Coronary artery (tissue), 2 donors: ENCODE measurements around the gene PRKAA1.
"Not testable (repeated sequence)": the region's sequence is repeated elsewhere in the genome, so short reads cannot be mapped to it uniquely, and the experiment has no call there.

Source experiments
- DNase-seq: peaks from one replicate; pipeline ENCODE4 v3.0.0-alpha.2; 2017; ENCODE audit warnings: low spot score
- H3K27ac ChIP-seq, 2 donors: fragments of 200-600 bp; sonication (generic); one replicate each; pipeline ENCODE4 v1.5.1; 2016 to 2019
- H3K4me3 ChIP-seq: fragments of 200-600 bp; sonication (generic); 2 replicates; pipeline ENCODE4 v1.5.1; 2016; ENCODE audit warnings: mild to moderate bottlenecking, moderate library complexity
- TF ChIP-seq, protein P1 (sequence below): fragments of 200-600 bp; sonication (generic); IDR thresholded peaks from one replicate; pipeline ENCODE4 v1.5.1; 2019; ENCODE audit warnings: antibody characterized with exemption

Gene PRKAA1

DNA sequence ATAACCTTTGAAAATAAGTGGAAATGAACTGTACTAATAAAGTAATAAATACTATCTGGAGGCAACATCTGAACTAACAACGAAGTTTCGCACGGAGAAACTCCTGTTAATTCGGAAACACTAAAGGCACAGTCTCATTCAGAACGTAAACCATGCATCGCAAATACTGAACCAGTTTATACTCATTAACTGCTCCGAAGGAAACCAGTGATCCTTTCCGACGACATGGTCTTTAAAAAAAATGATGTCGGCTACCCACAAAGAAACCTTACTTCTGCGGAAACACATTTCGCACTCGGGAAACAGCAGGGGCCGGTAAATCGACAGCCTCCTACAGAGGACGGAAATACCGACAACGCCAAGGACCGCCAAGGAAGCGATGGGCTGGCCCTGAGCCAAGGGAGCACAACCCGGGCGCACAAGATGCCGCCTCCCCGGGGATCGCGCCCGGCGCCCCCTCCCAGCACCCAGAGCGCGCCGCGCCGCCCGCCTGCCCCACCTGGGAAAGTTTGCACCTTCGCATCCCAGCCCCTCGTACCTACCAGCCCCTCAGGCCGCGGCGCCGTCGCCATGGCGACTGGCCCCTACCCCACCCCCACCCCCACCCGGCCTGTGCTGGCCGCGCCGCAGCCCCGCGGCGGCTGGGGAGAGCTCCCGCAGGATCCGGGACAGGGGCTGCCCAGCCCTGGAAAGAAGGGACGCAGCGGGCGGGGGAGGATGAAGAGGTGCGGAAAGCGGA is 732 bp downstream of the PRKAA1 start:
- peak; percentile 79 for DNase-seq

DNA sequence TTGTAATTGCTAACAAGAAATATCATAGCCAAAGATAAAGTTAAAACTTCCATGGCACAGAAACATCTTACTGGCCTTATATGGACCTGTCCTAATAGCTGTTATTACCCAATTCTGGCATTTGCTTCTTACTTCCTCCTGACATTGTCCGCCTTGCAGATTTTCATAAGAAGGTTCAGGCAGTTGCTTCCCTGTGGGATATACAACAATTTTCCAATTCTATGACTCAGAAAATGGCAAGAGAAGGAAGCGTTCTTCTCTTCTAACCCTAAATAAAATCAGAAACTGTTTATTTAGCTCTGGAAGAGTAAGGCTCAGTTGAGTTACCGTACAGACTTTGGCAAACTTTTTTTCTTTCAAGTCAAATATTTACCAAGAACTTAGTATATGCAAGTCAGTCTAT is 1.7 kb downstream of the PRKAA1 start:
- no peak for DNase-seq
- H3K27ac ChIP-seq = peak overlapping the region; percentile 8 to 26
- peak overlapping the region; percentile 99 for H3K4me3 ChIP-seq
- TF ChIP-seq, protein P1, sequence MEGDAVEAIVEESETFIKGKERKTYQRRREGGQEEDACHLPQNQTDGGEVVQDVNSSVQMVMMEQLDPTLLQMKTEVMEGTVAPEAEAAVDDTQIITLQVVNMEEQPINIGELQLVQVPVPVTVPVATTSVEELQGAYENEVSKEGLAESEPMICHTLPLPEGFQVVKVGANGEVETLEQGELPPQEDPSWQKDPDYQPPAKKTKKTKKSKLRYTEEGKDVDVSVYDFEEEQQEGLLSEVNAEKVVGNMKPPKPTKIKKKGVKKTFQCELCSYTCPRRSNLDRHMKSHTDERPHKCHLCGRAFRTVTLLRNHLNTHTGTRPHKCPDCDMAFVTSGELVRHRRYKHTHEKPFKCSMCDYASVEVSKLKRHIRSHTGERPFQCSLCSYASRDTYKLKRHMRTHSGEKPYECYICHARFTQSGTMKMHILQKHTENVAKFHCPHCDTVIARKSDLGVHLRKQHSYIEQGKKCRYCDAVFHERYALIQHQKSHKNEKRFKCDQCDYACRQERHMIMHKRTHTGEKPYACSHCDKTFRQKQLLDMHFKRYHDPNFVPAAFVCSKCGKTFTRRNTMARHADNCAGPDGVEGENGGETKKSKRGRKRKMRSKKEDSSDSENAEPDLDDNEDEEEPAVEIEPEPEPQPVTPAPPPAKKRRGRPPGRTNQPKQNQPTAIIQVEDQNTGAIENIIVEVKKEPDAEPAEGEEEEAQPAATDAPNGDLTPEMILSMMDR = no peak

More for the DNA sequence above, 732 bp downstream of the PRKAA1 start:
- Histone ChIP-seq H3K27ac (peak overlapping the region; percentile 93 to 98), H3K4me3 (peak overlapping the region; percentile 99)
- TF ChIP-seq, protein P1 = no peak

DNA sequence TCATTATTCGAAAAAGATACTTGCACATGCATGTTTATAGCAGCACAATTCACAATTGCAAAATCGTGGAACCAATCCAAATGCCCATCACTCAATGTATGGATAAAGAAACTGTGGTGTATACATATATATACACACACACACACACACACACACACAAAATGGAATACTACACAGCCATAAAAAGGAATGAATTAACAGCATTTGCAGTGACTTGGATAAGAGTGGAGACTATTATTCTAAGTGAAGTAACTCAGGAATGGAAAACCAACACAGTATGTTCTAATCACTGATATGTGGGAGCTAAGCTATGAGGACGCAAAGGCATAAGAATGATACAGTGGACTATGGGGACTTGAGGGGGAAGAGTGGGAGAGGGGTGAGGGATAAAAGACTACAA is 3.3 kb downstream of the PRKAA1 start:
- DNase-seq, H3K27ac ChIP-seq, H3K4me3 ChIP-seq: not testable (repeated sequence)

DNA sequence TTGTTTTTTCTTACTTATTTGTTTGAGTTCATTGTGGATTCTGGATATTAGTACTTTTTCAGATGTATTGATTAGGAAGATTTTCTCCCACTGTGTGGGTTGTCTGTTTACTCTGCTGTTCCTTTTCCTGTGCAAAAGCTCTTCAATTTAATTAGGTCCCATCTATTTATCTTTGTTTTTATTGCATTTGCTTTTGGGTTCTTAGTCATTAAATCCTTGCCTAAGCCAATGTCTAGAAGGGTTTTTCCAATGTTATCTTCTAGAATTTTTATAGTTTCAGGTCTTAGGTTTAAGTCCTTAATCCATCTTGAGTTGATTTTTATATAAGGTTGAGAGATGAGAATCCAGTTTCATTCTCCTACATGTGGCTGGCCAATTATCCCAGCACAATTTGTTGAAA is 3.8 kb downstream of the PRKAA1 start:
- not testable (repeated sequence) for DNase-seq

DNA sequence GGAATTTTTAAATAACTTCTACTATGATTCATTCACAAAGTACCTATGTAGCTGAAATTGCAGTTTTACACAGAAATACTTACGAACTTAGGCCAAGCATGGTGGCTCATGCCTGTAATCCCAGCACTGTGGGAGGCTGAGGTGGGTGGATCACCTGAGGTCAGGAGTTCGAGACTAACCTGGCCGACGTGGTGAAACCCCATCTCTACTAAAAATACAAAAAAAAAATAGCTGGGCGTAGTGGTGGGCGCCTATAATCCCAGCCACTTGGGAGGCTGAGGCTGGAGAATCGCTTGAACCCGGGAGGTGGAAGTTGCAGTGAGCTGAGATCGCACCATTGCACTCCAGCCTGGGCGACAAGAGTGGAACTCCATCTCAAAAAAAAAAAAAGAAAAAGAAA is 5.5 kb downstream of the PRKAA1 start:
- H3K4me3 ChIP-seq, H3K27ac ChIP-seq, DNase-seq: not testable (repeated sequence)

More for the DNA sequence above, 3.8 kb downstream of the PRKAA1 start:
- not testable (repeated sequence) for H3K27ac ChIP-seq, H3K4me3 ChIP-seq

DNA sequence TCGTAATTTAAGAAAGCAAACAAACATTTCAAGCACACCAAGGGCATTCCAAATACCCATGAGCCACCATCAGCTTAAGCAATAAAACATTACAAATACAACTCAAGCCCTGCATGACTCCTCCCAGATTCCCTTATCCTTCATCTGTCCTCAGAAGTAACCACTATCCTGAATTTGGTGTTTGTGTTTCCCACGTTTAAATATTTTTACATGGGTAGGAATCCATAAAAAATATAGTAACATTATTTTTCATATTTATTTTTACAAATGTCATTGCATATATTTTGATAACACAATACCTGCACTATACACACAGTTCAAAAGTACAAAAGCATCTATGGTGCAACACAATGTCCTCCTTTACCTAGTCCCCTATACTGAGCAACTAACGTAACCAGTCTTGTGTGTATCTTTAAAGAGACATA is 6.4 kb downstream of the PRKAA1 start:
- TF ChIP-seq, protein P1 = no peak
- no peak overlapping the region for H3K4me3 ChIP-seq
- H3K27ac ChIP-seq = no peak overlapping the region
- DNase-seq = no peak

DNA sequence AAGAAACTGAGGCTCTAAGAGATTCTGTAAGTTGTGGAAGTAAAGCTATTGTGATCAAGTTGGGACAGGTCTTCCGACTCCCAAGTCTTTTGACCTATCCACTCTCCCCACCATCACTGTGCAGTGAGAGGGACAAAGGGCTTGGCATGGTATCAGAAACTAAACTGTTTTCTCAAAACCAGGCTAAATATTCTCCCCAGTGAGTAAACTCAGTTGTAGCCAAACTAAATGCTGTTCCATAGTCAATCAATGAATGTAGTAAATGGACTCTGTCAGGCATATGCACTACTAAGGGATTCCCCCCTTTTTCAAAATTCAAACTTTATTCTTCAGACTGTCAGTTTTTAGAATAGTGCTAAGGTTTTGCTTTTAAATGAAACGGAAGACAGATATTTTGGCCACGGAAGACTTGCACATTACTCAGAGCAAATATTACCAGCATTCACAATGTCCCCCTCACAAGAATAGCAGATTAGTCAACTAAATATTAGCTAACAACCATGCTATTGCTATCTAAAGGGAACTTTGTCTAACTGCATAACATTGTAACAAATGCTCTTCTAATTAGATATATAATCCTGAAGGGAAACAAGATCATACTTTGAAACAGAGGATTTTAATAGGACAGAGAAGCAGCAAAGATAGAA is 7.1 kb downstream of the PRKAA1 start:
- H3K4me3 ChIP-seq = no peak overlapping the region
- DNase-seq = no peak
- no peak overlapping the region for H3K27ac ChIP-seq
- TF ChIP-seq, protein P1 = no peak

DNA sequence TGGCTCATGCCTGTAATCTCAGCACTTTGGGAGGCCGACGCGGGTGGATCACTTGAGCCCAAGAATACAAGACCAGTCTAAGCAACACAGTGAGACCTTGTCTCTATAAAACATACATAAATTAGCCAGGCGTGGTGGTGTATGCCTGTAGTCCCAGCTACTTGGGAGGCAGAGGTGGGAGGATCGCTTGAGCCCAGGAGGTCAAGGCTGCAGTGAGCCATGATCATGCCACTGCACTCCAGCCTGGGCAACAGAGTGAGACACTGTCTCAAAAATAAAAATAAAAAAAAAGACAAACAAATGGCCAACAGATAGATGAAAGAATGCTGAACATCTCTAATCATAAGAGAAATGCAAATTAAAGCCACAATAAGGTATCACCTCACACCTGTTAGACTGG is 9.2 kb downstream of the PRKAA1 start:
- H3K4me3 ChIP-seq, H3K27ac ChIP-seq, DNase-seq: not testable (repeated sequence)

DNA sequence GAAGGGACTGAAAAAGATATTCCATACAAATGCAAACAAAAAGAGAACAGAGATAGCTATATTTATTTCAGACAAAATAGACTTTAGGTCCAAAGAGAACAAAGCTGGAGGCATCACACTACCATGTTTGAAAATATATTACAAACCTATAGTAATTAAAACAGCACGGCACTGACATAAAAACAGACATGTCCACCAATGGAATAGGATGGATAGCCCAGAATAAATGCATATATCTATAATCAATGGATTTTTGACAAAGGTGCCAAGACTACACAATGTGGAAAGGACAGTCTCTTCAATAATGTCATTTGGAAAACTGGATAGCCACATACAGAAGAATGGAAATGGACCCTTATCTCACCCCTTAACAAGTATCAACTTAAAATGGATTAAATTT is 10.2 kb downstream of the PRKAA1 start:
- no peak for DNase-seq
- TF ChIP-seq, protein P1 = no peak
- no peak overlapping the region for H3K27ac ChIP-seq
- no peak overlapping the region for H3K4me3 ChIP-seq

DNA sequence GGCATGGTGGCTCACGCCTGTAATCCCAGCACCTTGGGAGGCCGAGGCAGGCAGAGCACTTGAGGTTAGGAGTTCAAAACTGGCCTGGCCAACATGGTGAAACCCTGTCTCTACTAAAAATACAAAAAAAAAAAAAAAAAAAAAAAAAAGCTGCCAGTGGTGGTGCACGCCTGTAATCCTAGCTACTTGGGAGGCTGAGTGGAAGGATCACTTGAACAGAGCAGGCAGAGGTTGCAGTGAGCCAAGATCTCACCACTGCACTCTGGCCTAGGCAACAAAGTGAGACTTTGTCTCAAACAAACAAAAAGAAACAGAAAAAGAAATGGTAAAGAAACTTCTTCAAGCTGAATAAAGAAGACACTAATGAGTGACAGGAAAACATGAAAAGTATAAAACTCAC is 11.5 kb downstream of the PRKAA1 start:
- DNase-seq, H3K27ac ChIP-seq: not testable (repeated sequence)

More for the DNA sequence above, 11.5 kb downstream of the PRKAA1 start:
- not testable (repeated sequence) for H3K4me3 ChIP-seq
